Umbilical cord (tissue), 2 donors: ENCODE measurements around the gene GRM4. TPM values are rescaled to one million over a fixed set of nuclear protein-coding genes. Genes with fewer than 3 reads are reported as not detected.
A peak's percentile ranks its signal among the peaks of the same experiment; 100 is the strongest.

Experiments
- DNase-seq: peaks from one replicate; pipeline ENCODE4 v3.0.0-alpha.2; 2015; ENCODE audit warnings: low spot score
- total RNA-seq: library from RNA; depleted of rRNA; stranded (reverse); fragments of >200 nt; gene quantifications from one replicate; pipeline ENCODE4 v1.2.3, GENCODE V29; 2014; ENCODE audit warnings: low replicate concordance; ENCODE audit not compliant: insufficient read depth

The GRM4 gene
- total RNA-seq, 1 donor from 2014 or later: 0.96 TPM

- no peak for DNase-seq
Measured at GRCh38 chr6:34143196-34143883, 2.5 kb downstream of the GRM4 start.

GRCh38 chr6:34142061-34142998 is 3.6 kb downstream of the GRM4 start:
- DNase-seq: no peak

GRCh38 chr6:34140075-34140474 is 5.8 kb downstream of the GRM4 start:
- DNase-seq: no peak

GRCh38 chr6:34138914-34139510 is 6.9 kb downstream of the GRM4 start:
- peak; percentile 17 for DNase-seq

- DNase-seq: no peak
Measured at GRCh38 chr6:34138191-34138590, 7.7 kb downstream of the GRM4 start.

GRCh38 chr6:34135541-34135940 is 10.3 kb downstream of the GRM4 start:
- no peak for DNase-seq

GRCh38 chr6:34132486-34133185 is 13.3 kb downstream of the GRM4 start:
- peak; percentile 57 for DNase-seq

- no peak for DNase-seq
Measured at GRCh38 chr6:34131326-34132290, 14.3 kb downstream of the GRM4 start.

- DNase-seq: no peak
Measured at GRCh38 chr6:34130862-34131261, 15.0 kb downstream of the GRM4 start.

- no peak for DNase-seq
Measured at GRCh38 chr6:34129753-34130152, 16.1 kb downstream of the GRM4 start.

- DNase-seq: no peak
Measured at GRCh38 chr6:34128045-34128444, 17.8 kb downstream of the GRM4 start.

- DNase-seq: no peak
Measured at GRCh38 chr6:34126419-34126818, 19.5 kb downstream of the GRM4 start.

GRCh38 chr6:34125939-34126338 is 19.9 kb downstream of the GRM4 start:
- DNase-seq: no peak

GRCh38 chr6:34120953-34121675 is 24.8 kb downstream of the GRM4 start:
- peak; percentile 65 for DNase-seq

- DNase-seq: no peak
Measured at GRCh38 chr6:34115915-34116314, 30.0 kb downstream of the GRM4 start.

GRCh38 chr6:34115403-34115795 is 30.5 kb downstream of the GRM4 start:
- DNase-seq: peak; percentile 18

- no peak for DNase-seq
Measured at GRCh38 chr6:34114695-34115402, 31.0 kb downstream of the GRM4 start.

GRCh38 chr6:34113532-34113931 is 32.4 kb downstream of the GRM4 start:
- DNase-seq: no peak

GRCh38 chr6:34112126-34112525 is 33.8 kb downstream of the GRM4 start:
- no peak for DNase-seq
